Right forelimb (tissue), 1 donor: ENCODE measurements around the gene BMI1.

Experiments used
- DNase-seq: peaks from one replicate; pipeline ENCODE4 v3.0.0-alpha.2; 2018

The BMI1 gene

GRCh38 chr10:22368981-22369380, 48.1 kb downstream of the BMI1 start:
- DNase-seq = no peak

GRCh38 chr10:22369434-22370072, 48.7 kb downstream of the BMI1 start:
- DNase-seq = no peak

GRCh38 chr10:22370320-22370719, 49.4 kb downstream of the BMI1 start:
- DNase-seq = no peak

DNA sequence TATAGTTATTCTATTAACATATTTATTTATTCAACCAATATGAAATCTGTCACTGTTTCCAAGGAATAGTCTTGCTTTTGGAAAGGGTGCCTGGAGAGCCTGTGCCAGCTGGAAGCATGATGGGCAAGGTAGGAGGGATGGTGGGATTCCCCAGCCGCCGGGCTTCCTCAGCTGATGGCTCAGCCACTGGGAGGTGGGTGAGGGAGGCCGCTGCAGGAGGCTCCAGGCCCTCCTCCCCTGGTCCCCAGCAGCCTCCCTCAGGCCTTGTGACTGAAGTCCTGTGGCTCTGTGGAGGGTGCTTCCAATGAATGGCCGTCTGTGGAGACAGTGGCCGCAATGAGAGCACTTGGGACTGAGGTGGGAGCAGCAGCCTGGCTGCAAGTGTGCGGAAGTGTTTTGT, 51.4 kb downstream of the BMI1 start:
- no peak for DNase-seq

- DNase-seq = no peak
These were observed 52.0 kb downstream of the BMI1 start for GRCh38 chr10:22372917-22373316.

GRCh38 chr10:22374489-22375126, 53.7 kb downstream of the BMI1 start:
- DNase-seq = no peak

DNA sequence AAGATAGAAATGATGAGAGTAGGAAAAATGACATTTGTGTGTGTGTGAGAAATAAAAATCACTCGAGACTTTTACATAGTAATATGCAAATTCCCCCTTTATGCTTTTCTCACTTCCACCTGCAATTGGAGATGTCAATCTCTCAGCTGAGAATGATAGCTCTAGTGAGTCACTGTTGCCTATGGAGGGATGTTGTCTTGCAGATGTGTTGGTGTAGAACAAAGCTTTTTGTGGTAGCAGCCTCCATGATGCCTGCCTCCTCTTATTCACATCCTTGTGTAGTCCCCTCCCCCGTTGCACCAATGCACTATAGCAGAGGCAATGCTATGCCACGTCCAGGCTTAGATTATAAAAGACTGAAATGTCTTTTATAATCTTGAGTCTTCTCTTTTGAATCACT, 58.2 kb downstream of the BMI1 start:
- no peak for DNase-seq
